Subcutaneous adipose tissue (tissue), 4 donors: ENCODE results near the gene SFI1. TPM values are rescaled to one million over a fixed set of nuclear protein-coding genes. Genes with fewer than 3 reads are reported as not detected.

Experiments used
- CTCF ChIP-seq: fragments of 450-650 bp; IDR thresholded peaks from one replicate; pipeline ENCODE4 v1.5.1; 2016; ENCODE audit warnings: low read depth, mild to moderate bottlenecking, control low read depth, antibody characterized with exemption, moderate library complexity
- total RNA-seq, 4 donors: library from RNA; depleted of rRNA; stranded (reverse); fragments of >200 nt; gene quantifications; one replicate each; pipeline ENCODE4 v1.1.0, GENCODE V29; 2016

The SFI1 gene
- total RNA-seq, 4 donors from 2014 or later, result 7.8 to 28.3 (median 23.2) TPM

GRCh38 chr22:31637891-31638618 lies 141.7 kb downstream of the SFI1 start:
- no peak for TF ChIP-seq CTCF

GRCh38 chr22:31639436-31640039 lies 143.2 kb downstream of the SFI1 start:
- no peak for TF ChIP-seq CTCF

- no peak for TF ChIP-seq CTCF
These were observed 150.1 kb downstream of the SFI1 start for GRCh38 chr22:31646186-31647019.

- TF ChIP-seq CTCF, result no peak
These were observed 150.7 kb downstream of the SFI1 start for GRCh38 chr22:31647066-31647465.

- no peak for TF ChIP-seq CTCF
These were observed 151.4 kb downstream of the SFI1 start for GRCh38 chr22:31647523-31648320.

- no peak for TF ChIP-seq CTCF
These were observed 154.1 kb downstream of the SFI1 start for GRCh38 chr22:31650391-31650790.
